Sigmoid colon (tissue), 4 donors: ENCODE data around the gene FGGY.

Experiments
- CTCF ChIP-seq, 4 experiments: fragments of 450-650 bp in 3 of 4; fragments of 200-600 bp in 1 of 4; IDR thresholded peaks; one replicate each; pipeline ENCODE4 v1.5.1; 2016 to 2019; ENCODE audit warnings: antibody characterized with exemption in 4 of 4, mild to moderate bottlenecking in 3 of 4, moderate library complexity in 2 of 4
- EP300 ChIP-seq, 4 donors: sonication (generic); formaldehyde crosslinking; IDR thresholded peaks; one replicate each; pipeline ENCODE4 v1.6.1; 2017; ENCODE audit warnings: antibody characterized with exemption in 4 of 4
- POLR2A ChIP-seq, 2 donors: fragments of 450-650 bp; IDR thresholded peaks; one replicate each; pipeline ENCODE4 v1.6.1; 2016; ENCODE audit warnings: antibody characterized with exemption in 2 of 2, mild to moderate bottlenecking in 2 of 2, moderate library complexity in 2 of 2
- POLR2AphosphoS5 ChIP-seq, 4 donors: sonication (generic); formaldehyde crosslinking; IDR thresholded peaks; one replicate each; pipeline ENCODE4 v1.6.1; 2017; ENCODE audit warnings: antibody characterized with exemption in 4 of 4

DNA sequence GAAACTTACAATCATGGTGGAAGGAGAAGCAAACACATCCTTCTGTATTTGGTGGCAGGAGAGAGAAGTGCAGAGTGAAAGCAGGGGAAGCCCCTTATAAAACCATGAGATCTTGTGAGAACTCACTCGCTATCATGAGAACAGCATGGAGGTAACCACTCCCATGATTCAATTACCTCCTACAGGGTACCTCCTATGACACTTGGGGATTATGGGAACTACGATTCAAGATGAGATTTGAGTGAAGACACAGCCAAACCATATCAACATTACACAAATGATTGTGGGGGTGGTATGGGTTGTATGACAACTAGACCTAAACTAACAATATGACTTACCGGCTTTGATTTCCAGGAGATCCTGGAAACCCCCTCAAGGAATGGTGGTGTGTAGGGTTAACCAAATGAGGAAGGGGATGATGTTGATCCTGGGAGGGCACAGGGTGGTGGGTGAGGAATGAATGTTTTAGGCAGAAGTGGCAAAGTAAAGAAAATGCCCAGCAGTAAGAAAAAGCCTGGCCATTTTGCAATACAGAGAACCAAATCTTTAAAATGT, 80.5 kb downstream of the FGGY start:
- TF ChIP-seq CTCF (IDR thresholded peaks at IDR 0.05) = no peak
- TF ChIP-seq POLR2A (IDR thresholded peaks at IDR 0.05) = no peak
- TF ChIP-seq EP300 (IDR thresholded peaks at IDR 0.05) = no peak
- no peak for TF ChIP-seq POLR2AphosphoS5 (IDR thresholded peaks at IDR 0.05)
